Ammon's horn (tissue), 1 donor: Measurements from ENCODE around the gene MRPL2.
"Not testable (repeated sequence)": the region's sequence is repeated elsewhere in the genome, so short reads cannot be mapped to it uniquely, and the experiment has no call there.

ENCODE experiments used
- DNase-seq: peaks from one replicate; pipeline ENCODE4 v3.0.0-alpha.2; 2016; ENCODE audit warnings: low spot score

Gene MRPL2

GRCh38 chr6:43052842-43053544 lies 6.2 kb downstream of the MRPL2 start:
- DNase-seq: no peak

DNA sequence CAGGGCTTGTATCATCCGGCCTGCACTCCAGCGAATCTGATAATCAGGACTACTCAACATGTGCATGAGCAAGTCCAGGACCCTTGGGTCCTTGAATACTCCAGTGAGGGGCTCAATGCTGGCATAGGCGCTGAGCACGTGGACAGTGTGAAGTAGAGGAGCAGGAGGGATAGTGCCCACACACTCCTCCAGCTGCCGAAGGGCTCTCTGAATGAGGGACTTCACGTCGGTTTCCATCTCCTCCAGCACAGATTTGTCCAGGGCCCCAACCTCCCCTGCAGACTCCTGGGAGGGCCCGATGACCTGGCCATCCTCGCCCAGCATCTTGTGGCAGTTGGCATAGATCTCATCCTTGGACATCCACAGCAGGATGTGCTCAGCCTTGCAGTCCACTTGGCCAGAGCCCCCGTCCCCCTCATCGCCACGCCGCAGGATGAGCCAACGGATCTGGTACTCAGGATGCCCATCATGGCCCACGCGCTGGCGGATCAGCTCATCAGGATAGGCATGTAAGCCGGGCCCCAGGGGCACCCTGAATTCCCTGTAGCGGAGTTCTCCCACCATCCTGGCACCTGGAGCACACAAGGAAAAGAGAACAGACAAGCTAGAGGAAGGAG lies 6.9 kb downstream of the MRPL2 start:
- DNase-seq: no peak

DNA sequence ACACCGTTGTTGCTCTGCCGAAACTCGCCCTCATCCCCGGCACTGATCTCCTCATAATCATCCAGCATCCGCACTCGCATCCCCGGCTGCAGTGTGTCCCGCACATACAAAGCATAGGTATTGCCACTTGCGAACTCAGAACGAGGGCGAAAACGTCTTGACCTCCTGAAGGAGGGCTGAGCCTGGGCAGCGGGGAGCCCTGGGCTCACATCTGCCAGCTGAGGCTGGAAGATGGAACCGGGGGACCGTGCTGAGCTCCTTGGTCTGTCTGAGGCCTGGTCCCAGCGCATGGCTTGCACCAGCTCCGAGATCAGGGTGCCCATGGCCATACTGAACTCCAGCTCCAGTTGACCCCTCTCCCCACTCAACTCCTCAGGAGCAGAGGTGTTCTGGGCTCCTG lies 8.3 kb downstream of the MRPL2 start:
- no peak for DNase-seq

- DNase-seq: no peak
Measured at GRCh38 chr6:43047998-43048397, 11.2 kb downstream of the MRPL2 start.

DNA sequence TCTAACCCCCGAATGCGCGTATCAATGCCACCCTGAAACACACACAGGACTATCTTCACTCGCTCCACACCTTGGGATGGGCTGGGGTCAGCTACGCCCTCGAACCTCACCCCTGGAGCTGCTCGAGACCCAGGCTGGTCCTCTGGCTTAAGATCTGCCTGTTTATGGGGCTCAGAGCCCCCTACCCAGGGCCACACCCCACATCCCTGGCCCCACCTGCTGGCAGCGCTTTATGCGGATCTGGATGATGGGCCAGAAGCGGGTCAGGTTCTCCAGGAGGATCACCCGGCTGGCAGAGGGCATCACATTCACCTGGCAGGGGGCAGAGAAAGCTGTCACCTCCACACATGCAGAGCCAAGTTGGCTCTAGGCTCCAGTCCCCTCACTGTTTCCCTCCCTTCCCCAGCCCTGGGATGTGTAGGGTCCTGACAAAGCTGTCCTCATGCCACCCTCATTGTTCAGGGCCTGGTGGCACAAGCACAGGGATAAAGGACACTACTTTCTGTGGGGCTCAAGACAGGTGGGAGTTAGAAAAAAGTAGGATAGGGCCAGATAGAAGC lies 13.8 kb downstream of the MRPL2 start:
- DNase-seq: no peak

GRCh38 chr6:43043310-43043709 lies 15.9 kb downstream of the MRPL2 start:
- no peak for DNase-seq

DNA sequence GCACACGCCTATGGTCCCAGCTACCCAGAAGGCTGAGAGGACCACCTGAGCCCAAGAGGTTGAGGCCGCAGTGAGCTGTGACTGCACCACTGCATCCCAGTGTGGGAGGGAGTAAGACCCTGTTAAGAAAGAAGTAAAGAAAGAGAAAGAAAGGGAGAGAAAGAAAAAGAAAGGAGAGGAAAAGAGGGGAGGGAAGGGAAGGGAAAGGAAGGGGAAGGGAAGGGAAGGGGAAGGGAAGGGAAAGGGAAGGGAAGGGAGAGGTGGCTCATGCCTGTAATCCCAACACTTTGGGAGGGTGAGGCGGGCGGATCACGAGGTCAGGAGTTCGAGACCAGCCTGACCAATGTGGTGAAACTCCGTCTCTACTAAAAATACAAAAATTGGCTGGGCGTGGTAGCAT lies 17.8 kb downstream of the MRPL2 start:
- DNase-seq: not testable (repeated sequence)

DNA sequence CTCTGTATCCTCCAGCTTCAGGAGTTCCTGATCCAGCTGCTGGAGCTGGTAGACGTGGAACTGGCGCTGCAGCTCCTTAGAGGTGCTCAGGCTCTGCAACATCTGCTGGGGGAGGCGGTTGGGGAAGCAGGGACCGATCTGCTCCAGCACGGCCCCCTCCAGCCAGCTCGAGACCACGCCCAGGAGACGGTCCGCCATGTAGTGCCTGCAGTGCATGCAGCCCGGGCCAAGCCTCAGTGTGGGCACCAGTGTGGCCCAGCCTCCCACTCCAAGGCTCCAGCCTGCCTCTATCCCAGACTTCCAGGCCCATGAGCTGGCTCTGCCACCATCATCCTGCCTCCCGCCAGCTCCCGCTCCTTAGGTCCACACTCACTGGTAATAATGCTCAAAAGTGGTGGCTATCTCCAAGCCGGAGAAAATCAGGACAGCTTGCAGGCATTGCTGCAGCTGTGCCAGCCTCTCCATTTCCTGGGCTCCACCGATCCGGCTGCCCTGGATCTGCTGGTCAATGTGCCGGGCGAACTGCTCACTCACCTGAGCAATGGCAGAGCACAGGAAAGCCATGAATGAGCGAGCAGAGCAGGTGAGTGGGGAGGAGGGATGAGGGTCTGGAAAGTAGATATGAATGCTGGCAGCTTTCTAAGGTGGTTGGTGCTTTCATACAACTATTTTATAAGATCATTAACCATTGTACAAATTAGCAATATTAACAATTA lies 18.5 kb downstream of the MRPL2 start:
- DNase-seq: no peak

GRCh38 chr6:43038727-43039126 lies 20.5 kb downstream of the MRPL2 start:
- DNase-seq: no peak

- DNase-seq: no peak
Measured at GRCh38 chr6:43037706-43038105, 21.5 kb downstream of the MRPL2 start.

GRCh38 chr6:43037197-43037596 lies 22.0 kb downstream of the MRPL2 start:
- DNase-seq: no peak

- DNase-seq: no peak
Measured at GRCh38 chr6:43036712-43037111, 22.5 kb downstream of the MRPL2 start.

GRCh38 chr6:43035495-43036194 lies 23.6 kb downstream of the MRPL2 start:
- DNase-seq: no peak

DNA sequence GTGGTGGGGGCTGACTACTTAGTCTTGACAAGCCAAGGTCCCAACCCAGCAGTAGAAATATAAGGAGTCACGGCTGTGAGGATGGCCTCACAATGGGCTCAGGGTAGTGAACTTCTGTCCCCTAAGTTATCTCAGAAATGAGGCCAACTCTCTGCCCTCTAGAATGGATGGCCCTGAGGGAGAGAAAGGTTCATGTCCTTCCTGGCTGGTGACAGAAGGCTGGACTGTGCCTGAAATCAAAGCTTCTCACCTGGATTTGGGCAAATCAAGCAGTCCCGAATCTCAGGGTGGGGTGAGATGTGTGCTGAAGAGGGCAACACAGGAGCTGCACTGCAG lies 25.1 kb downstream of the MRPL2 start:
- DNase-seq: no peak

GRCh38 chr6:43033496-43034189 lies 25.6 kb downstream of the MRPL2 start:
- no peak for DNase-seq

DNA sequence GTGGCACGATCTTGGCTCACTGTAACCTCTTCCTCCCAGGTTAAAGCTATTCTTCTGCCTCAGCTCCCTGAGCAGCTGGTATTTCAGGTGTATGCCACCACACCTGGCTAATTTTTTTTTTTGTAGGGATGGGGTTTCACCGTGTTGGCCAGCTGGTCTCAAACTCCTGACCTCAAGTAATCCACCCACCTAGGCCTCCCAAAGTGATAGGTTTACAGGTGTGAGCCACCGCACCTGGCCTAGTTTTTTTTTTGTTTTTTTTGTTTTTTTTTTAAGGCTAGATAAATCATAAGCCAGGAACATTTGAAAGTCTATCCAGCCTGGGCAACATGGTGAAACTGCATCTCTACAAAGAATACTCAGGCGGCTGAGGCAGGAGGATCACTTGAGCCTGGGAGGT lies 26.9 kb downstream of the MRPL2 start:
- DNase-seq: no peak

DNA sequence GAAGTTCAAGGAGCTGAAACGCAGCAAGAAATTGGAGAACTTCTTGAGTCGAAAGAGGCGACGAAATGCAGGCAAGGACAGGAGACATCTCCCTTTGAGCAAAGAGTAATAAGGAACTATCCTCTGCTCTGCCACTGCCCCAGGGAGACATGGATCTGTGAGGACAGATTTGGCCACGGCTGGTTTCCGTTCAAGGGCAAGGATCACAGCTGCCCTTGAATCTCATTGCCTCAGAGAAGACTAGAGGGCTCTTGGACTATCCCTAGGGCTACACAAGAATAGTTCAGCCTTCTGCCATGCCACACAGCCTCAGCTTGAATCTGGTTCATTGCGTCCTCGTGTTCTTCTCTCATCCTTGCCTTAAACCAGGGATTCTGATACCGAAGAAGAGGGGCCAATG lies 30.1 kb downstream of the MRPL2 start:
- DNase-seq: no peak

DNA sequence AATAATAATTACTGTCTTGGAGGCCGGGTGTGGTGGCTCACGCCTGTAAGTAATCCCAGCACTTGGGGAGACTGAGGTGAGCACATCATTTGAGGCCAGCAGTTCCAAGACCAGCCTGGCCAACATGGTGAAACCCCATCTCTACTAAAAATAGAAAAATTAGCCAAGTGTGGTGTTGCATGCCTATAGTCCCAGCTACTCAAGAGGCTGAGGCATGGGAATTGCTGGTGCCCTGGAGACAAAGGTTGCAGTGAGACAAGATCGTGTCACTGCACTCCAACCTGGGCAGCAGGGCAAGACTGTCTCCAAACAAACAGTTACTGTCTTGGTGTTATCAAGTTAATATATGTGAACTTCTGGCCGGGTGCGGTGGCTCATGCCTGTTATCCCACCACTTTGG lies 32.9 kb downstream of the MRPL2 start:
- no peak for DNase-seq

DNA sequence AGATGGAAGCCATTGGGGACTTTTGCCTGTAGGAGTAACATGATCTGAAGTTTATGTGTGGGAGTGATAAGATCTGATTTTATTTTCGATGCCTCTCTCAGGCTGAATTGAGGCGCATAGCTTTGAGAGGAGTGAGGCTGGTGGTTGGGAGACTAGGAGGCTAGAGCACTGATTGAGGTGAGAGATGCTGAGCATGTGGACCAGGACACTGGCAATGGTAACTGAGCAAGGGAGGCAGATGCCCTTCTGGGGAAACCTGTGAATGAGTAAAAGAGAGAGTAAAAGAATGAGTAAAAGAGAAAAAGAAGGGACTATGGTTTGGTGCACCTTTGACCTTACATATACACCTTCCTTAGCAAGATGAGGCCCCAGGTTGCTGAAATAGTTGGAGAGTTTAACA lies 34.8 kb downstream of the MRPL2 start:
- no peak for DNase-seq

DNA sequence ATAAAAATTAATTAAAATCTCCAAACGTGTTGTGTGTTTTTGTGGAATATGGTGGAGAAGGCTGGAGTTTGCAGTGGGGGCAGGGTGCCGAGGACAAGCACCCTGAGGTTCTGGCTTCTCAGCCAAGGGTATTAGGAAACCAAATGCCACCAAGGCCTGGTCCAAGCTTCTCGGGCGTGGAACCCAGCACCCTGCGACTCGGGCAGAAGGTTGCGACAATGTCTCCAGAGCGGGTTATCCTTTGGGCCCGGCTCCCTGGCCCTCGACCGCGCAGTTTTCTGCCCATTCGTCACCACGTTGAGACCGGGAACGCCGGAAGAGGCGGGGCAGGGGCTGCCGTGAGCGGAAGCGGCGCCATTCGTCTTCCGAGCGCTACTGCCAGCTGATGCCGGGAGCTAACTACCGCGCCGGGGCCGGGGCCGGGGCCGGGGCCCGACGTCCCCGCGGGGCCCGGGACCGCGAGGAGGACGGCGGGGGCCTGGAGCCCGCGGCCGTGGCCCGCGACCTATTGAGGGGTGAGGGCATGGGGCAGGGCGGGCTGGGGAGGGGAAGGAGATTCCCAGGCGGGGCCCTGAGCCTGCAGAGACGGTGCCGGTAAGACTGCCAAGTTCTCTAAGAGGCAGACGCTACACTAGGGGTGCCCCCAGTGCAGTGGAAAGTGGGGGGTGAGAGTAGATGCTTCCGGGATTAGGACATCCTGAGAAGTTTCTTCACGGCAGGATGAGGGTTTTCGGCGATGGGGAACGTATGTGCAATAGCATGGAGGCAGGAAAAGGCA lies 37.8 kb downstream of the MRPL2 start, which contains the start of gene RRP36:
RRP36 (plus strand) TSS at position 354 of the 778 bp plus-strand sequence; CDS start at position 386, 32 bp downstream.
- peak; percentile 79 for DNase-seq

- no peak for DNase-seq
Measured at GRCh38 chr6:43020847-43021246, 38.4 kb downstream of the MRPL2 start.
